Measurements from ENCODE around the gene JAM3.

DNA sequence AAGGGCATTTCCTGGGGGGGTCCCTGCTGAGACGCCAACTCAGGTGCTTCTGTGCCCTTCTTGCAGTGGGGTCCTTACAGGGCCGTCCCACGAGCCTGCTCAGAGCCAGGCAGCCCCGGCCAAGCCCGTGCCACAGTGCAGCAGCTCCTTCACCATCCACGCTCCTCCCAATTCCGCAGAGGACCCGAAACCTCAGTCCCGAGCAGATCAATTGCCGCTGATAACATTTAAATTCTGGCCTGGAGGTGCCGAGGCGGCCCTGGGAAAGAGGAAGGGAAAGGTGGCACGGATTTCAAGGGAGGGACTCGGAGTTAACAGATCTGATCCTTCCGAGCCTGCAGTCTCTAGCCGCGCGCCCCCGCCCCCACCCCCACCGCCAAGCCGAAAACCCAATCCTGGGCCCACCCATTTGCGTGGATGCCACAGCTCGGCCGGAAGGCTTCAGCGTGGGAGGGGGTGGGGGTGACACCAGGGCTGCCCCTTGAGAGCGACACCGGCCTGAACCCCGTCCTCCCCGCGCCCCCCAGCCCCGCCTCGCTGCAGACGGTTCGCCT, 32.3 kb upstream of the JAM3 start:
- TF ChIP-seq CTCF (conservative IDR thresholded peaks at IDR 0.05; ENCODE audit: low read depth, low read length) (no peak), EZH2phosphoT487 (IDR thresholded peaks at IDR 0.05; ENCODE audit: borderline replicate concordance, low read length) (no peak)
